NCI-H187 treated with DMSO at 0.1 percent for 48 hours (cell line): ENCODE results near the gene RPE.

Source experiments
- DNase-seq: peaks from one replicate; lab custom pipeline; 2025; lab: John Stamatoyannopoulos, UW

RPE gene

GRCh38 chr2:210002158-210003157 is at the start of gene RPE:
Gene RPE (plus strand): TSS chr2:210002638. CDS start chr2:210002662, 24 bp downstream.
- peak; percentile 50 for DNase-seq

- no peak for DNase-seq
Measured at GRCh38 chr2:209956271-209956670, 46.2 kb upstream of the RPE start.

- DNase-seq: no peak
Measured at GRCh38 chr2:209958016-209958415, 44.4 kb upstream of the RPE start.

- DNase-seq: no peak
Measured at GRCh38 chr2:209960045-209960444, 42.4 kb upstream of the RPE start.

GRCh38 chr2:209960676-209961630 is 41.5 kb upstream of the RPE start:
- no peak for DNase-seq

GRCh38 chr2:209965723-209966122 is 36.7 kb upstream of the RPE start:
- DNase-seq: no peak

GRCh38 chr2:209969692-209970091 is 32.7 kb upstream of the RPE start:
- DNase-seq: no peak

GRCh38 chr2:209970271-209970670 is 32.2 kb upstream of the RPE start:
- no peak for DNase-seq

GRCh38 chr2:209970711-209971110 is 31.7 kb upstream of the RPE start:
- DNase-seq: no peak

GRCh38 chr2:209973328-209973727 is 29.1 kb upstream of the RPE start:
- DNase-seq: no peak

- no peak for DNase-seq
Measured at GRCh38 chr2:209974576-209974975, 27.9 kb upstream of the RPE start.

- DNase-seq: no peak
Measured at GRCh38 chr2:209976698-209977385, 25.6 kb upstream of the RPE start.

GRCh38 chr2:209977386-209978239 is 24.8 kb upstream of the RPE start:
- no peak for DNase-seq

GRCh38 chr2:209984291-209984690 is 18.1 kb upstream of the RPE start:
- no peak for DNase-seq

GRCh38 chr2:209985874-209986273 is 16.6 kb upstream of the RPE start:
- DNase-seq: no peak

- no peak for DNase-seq
Measured at GRCh38 chr2:209986415-209986814, 16.0 kb upstream of the RPE start.

- no peak for DNase-seq
Measured at GRCh38 chr2:209988010-209988409, 14.4 kb upstream of the RPE start.

- no peak for DNase-seq
Measured at GRCh38 chr2:209990838-209991237, 11.6 kb upstream of the RPE start.

- DNase-seq: no peak
Measured at GRCh38 chr2:209993968-209994367, 8.5 kb upstream of the RPE start.

GRCh38 chr2:209998596-209998995 is 3.8 kb upstream of the RPE start:
- DNase-seq: no peak
